Fibroblast of lung (primary cell): Measurements from ENCODE around the gene RTN4RL1. TPM values are rescaled to one million over a fixed set of nuclear protein-coding genes. Genes with fewer than 3 reads are reported as not detected.

Experiments
- DNase-seq, 2 donors: peaks; one replicate each; pipeline versions ENCODE4 v3.0.0 to v3.0.0-alpha.2; 2010; ENCODE audit warnings: low read depth in 2 of 2
- H2AFZ ChIP-seq: 2 replicates; pipeline ENCODE4 v1.5.1; 2012; ENCODE audit warnings: low read length, control low read depth, inconsistent platforms
- H3K27ac ChIP-seq: 2 replicates; pipeline ENCODE4 v1.5.1; 2011; ENCODE audit warnings: low read length, control low read depth; ENCODE audit not compliant: insufficient read depth
- H3K27me3 ChIP-seq: 2 replicates; pipeline ENCODE4 v1.5.1; 2011; ENCODE audit warnings: mild to moderate bottlenecking, low read length; ENCODE audit not compliant: control insufficient read depth, insufficient read depth
- H3K36me3 ChIP-seq: 2 replicates; pipeline ENCODE4 v1.5.1; 2011; ENCODE audit warnings: low read length; ENCODE audit not compliant: control insufficient read depth, insufficient read depth
- H3K4me1 ChIP-seq: 2 replicates; pipeline ENCODE4 v1.5.1; 2011; ENCODE audit warnings: low read length; ENCODE audit not compliant: control insufficient read depth, insufficient read depth; ENCODE audit errors: extremely low read depth
- H3K4me2 ChIP-seq: 2 replicates; pipeline ENCODE4 v1.5.1; 2011; ENCODE audit warnings: low read length, control low read depth; ENCODE audit not compliant: insufficient read depth; ENCODE audit errors: extremely low read depth
- H3K4me3 ChIP-seq, 4 experiments: fragments of 200-600 bp in 1 of 4; sonication (generic) in 1 of 4; replicated peaks in 1 of 4; 2 replicates each; pipeline ENCODE4 v1.5.1; 2011 to 2016; ENCODE audit warnings: low read length in 4 of 4, low read depth in 3 of 4, mild to moderate bottlenecking in 3 of 4, control low read depth in 2 of 4, inconsistent platforms in 1 of 4, mixed read lengths in 1 of 4; ENCODE audit not compliant: insufficient read depth in 1 of 4; ENCODE audit errors: control extremely low read depth in 1 of 4
- H3K79me2 ChIP-seq: 2 replicates; pipeline ENCODE4 v1.5.1; 2012; ENCODE audit warnings: mild to moderate bottlenecking, low read length, inconsistent platforms; ENCODE audit not compliant: control insufficient read depth, insufficient read depth
- H3K9ac ChIP-seq: 2 replicates; pipeline ENCODE4 v1.5.1; 2011; ENCODE audit warnings: mild to moderate bottlenecking, low read length, control low read depth; ENCODE audit not compliant: insufficient read depth
- H3K9me3 ChIP-seq: 2 replicates; pipeline ENCODE4 v1.5.1; 2012; ENCODE audit warnings: low read depth, low read length; ENCODE audit not compliant: control insufficient read depth, insufficient read depth
- H4K20me1 ChIP-seq: 2 replicates; pipeline ENCODE4 v1.5.1; 2011; ENCODE audit warnings: low read length; ENCODE audit not compliant: control insufficient read depth, insufficient read depth; ENCODE audit errors: extremely low read depth
- EZH2 ChIP-seq: IDR thresholded peaks from 2 replicates; pipeline ENCODE4 v1.5.1; 2012; ENCODE audit warnings: low read length, control low read depth, mild to moderate bottlenecking; ENCODE audit errors: missing control alignments
- polyA plus RNA-seq, 2 donors: library from polyadenylated mRNA; depleted of rRNA in 1 of 2; stranded (reverse) in 1 of 2; unstranded in 1 of 2; fragments of >200 nt; gene quantifications; 2 replicates each; pipeline ENCODE4 v1.2.1, GENCODE V29; 2011 to 2012; ENCODE audit warnings: missing spikeins in 1 of 2
- total RNA-seq: library from RNA; depleted of rRNA; stranded (reverse); fragments of >200 nt; gene quantifications from 2 replicates; pipeline ENCODE4 v1.2.1, GENCODE V29; 2014
- TF ChIP-seq, protein P1 (sequence below), 2 donors: IDR thresholded peaks in 1 of 2; conservative IDR thresholded peaks in 1 of 2; 1 replicate in 1 of 2; 2 replicates in 1 of 2; pipeline ENCODE4 v1.5.1; 2011 to 2012; ENCODE audit warnings: low read length in 2 of 2, control low read depth in 1 of 2, inconsistent platforms in 1 of 2, low read depth in 1 of 2, mild to moderate bottlenecking in 1 of 2

The RTN4RL1 gene
- total and polyA plus RNA-seq, 2 donors (not counting 1 experiment from before 2014, with no cell fraction given), result 0.39 to 0.83 TPM

DNA sequence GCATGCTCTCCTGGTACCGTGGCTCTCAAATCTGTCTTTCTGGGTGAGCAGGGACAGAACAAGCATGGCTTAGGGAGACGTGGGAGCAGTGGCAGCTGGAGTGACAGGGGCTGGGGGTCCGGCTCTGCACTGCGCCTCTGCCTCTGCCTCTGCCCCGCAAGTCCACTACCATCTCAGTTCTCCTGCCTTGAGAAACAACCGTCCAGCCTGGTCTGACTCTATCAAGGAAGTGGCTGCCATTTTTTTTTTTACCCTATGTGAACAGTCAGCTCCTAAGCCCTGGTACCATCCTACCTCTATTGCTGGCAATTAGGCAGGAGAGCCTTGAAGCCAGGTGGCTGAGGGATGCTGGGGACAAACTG is 45.9 kb upstream of the RTN4RL1 start:
- no peak overlapping the region for H3K4me2 ChIP-seq
- peaks cover 65% of the 10 kb centered on the region for H3K4me1 ChIP-seq
- H3K9ac ChIP-seq, result peak overlapping the region; percentile 68
- H3K27ac ChIP-seq, result peak overlapping the region; percentile 96
- no peaks in the 10 kb centered on the region for H4K20me1 ChIP-seq
- TF ChIP-seq, protein P1, sequence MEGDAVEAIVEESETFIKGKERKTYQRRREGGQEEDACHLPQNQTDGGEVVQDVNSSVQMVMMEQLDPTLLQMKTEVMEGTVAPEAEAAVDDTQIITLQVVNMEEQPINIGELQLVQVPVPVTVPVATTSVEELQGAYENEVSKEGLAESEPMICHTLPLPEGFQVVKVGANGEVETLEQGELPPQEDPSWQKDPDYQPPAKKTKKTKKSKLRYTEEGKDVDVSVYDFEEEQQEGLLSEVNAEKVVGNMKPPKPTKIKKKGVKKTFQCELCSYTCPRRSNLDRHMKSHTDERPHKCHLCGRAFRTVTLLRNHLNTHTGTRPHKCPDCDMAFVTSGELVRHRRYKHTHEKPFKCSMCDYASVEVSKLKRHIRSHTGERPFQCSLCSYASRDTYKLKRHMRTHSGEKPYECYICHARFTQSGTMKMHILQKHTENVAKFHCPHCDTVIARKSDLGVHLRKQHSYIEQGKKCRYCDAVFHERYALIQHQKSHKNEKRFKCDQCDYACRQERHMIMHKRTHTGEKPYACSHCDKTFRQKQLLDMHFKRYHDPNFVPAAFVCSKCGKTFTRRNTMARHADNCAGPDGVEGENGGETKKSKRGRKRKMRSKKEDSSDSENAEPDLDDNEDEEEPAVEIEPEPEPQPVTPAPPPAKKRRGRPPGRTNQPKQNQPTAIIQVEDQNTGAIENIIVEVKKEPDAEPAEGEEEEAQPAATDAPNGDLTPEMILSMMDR (conservative IDR thresholded peaks at IDR 0.05 in 1 of 2, IDR thresholded peaks at IDR 0.05 in 1 of 2; ENCODE audit: low read depth in 1 of 2, low read length in 2 of 2), result no peak
- TF ChIP-seq EZH2, result no peak
- no peak for DNase-seq
- no peak overlapping the region for H2AFZ ChIP-seq
- H3K27me3 ChIP-seq, result no peaks in the 10 kb centered on the region
- H3K9me3 ChIP-seq, result no peaks in the 10 kb centered on the region
- peaks cover 3% of the 10 kb centered on the region for H3K36me3 ChIP-seq
- no peak overlapping the region for H3K4me3 ChIP-seq
- H3K79me2 ChIP-seq, result no peaks in the 10 kb centered on the region

DNA sequence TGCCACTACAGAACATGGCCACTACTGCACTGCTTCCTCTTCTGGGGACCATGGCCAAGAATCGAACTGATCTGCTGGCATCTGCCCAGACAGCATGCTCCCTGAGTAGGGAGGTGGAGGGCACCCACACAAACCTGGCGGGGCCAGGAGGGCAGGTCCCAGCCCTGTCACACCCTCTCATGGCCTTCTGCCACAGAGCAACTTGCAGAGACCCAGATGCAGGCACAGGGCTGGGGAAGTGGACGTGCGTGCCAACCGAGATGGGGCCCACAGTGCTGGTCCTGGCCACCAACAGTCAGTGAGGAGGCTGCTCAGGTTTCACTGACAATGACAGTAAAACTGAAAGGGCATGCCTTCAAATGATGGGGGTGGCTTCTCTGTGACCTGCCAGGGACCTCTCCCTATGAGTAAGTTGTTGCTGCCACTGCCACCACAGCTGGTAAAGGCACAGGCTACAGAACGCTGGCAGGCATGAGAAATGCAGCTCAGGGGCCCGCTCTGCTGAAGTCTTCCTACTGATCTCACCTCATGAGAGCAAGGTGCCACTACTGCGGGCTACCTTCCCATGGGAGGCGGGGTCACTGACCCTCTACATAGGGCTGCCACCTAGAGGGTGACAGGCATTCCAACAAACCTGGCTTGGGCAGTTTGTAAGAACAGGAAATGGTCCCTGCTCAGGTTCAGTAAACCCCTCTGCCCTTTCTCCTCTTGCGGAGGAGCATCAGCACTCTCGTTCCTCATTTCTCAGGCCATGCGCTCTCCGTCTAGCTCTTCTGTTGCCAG is 45.3 kb upstream of the RTN4RL1 start:
- no peaks in the 10 kb centered on the region for H3K27me3 ChIP-seq
- H3K27ac ChIP-seq, result peak overlapping the region; percentile 96
- H3K4me3 ChIP-seq, result no peak overlapping the region
- H4K20me1 ChIP-seq, result no peaks in the 10 kb centered on the region
- no peak for TF ChIP-seq EZH2
- TF ChIP-seq, protein P1 (conservative IDR thresholded peaks at IDR 0.05 in 1 of 2, IDR thresholded peaks at IDR 0.05 in 1 of 2; ENCODE audit: low read depth in 1 of 2, low read length in 2 of 2), result no peak
- no peak overlapping the region for H3K9ac ChIP-seq
- peaks cover 3% of the 10 kb centered on the region for H3K36me3 ChIP-seq
- DNase-seq, result no peak
- no peaks in the 10 kb centered on the region for H3K79me2 ChIP-seq
- no peak overlapping the region for H2AFZ ChIP-seq
- peaks cover 64% of the 10 kb centered on the region for H3K4me1 ChIP-seq
- no peak overlapping the region for H3K4me2 ChIP-seq
- H3K9me3 ChIP-seq, result no peaks in the 10 kb centered on the region

DNA sequence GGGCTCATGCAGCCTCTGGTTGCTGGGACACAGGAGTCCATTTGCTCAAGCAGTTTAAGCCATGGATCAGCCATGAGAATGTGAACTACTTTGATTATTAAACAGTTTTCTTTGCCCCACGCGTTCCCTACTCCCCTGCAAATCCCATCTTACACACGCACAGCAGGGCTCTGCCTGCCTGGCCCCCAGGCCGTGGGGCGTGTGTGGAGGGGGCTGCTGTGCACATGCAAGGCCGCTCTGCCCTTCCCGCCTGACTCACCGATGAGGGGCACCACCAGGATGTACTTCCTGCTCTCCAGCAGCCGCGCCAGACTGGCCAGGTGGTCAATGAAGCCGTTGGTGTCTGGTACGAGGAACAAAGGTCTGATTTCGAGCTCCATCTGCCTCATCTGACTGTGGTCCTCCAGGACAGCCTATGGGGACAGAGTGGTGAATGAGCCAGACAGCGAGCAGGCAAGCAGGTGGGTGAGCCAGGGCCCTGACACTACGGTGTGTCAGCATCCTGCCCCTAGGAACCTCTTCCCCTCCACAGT is 43.5 kb upstream of the RTN4RL1 start:
- Histone ChIP-seq H3K27me3 (no peaks in the 10 kb centered on the region), H2AFZ (no peak overlapping the region), H3K4me1 (peaks cover 81% of the 10 kb centered on the region), H4K20me1 (no peaks in the 10 kb centered on the region), H3K9ac (peak overlapping the region; percentile 41), H3K4me2 (no peak overlapping the region), H3K36me3 (peaks cover 9% of the 10 kb centered on the region), H3K4me3 (no peak overlapping the region), H3K9me3 (no peaks in the 10 kb centered on the region), H3K27ac (peak overlapping the region; percentile 85), H3K79me2 (peaks cover 3% of the 10 kb centered on the region)
- peak in 1 of 2 donors; percentile 92 for DNase-seq
- TF ChIP-seq EZH2, result no peak
- TF ChIP-seq, protein P1 (conservative IDR thresholded peaks at IDR 0.05 in 1 of 2, IDR thresholded peaks at IDR 0.05 in 1 of 2; ENCODE audit: low read depth in 1 of 2, low read length in 2 of 2), result no peak
